Body of pancreas (tissue), 4 donors: ENCODE data around the gene DPH1.

Experiments used
- POLR2A ChIP-seq, 3 donors: fragments of 450-650 bp; IDR thresholded peaks; one replicate each; pipeline ENCODE4 v1.6.1; 2016; ENCODE audit warnings: antibody characterized with exemption in 3 of 3, mild to moderate bottlenecking in 2 of 3
- TF ChIP-seq, protein P1 (sequence below), 7 experiments: fragments of 450-650 bp in 4 of 7; fragments of 200-600 bp in 3 of 7; sonication (generic) in 3 of 7; IDR thresholded peaks; one replicate each; pipeline ENCODE4 v1.5.1; 2016 to 2019; ENCODE audit warnings: antibody characterized with exemption in 7 of 7

- TF ChIP-seq, protein P1, sequence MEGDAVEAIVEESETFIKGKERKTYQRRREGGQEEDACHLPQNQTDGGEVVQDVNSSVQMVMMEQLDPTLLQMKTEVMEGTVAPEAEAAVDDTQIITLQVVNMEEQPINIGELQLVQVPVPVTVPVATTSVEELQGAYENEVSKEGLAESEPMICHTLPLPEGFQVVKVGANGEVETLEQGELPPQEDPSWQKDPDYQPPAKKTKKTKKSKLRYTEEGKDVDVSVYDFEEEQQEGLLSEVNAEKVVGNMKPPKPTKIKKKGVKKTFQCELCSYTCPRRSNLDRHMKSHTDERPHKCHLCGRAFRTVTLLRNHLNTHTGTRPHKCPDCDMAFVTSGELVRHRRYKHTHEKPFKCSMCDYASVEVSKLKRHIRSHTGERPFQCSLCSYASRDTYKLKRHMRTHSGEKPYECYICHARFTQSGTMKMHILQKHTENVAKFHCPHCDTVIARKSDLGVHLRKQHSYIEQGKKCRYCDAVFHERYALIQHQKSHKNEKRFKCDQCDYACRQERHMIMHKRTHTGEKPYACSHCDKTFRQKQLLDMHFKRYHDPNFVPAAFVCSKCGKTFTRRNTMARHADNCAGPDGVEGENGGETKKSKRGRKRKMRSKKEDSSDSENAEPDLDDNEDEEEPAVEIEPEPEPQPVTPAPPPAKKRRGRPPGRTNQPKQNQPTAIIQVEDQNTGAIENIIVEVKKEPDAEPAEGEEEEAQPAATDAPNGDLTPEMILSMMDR (IDR thresholded peaks at IDR 0.05) = peak; percentile 52 to 97 (median 94)
- TF ChIP-seq POLR2A (IDR thresholded peaks at IDR 0.05) = peak in 2 of 3 donors; percentile 38 to 40
Observed at GRCh38 chr17:2054512-2055291, 24.7 kb downstream of the DPH1 start, which contains the start of gene HIC1.
